Smooth muscle cell (in vitro differentiated cells): ENCODE measurements around the gene KIF15. TPM values are rescaled to one million over a fixed set of nuclear protein-coding genes. Genes with fewer than 3 reads are reported as not detected.

ENCODE experiments used
- DNase-seq: peaks from one replicate; lab custom pipeline; 2025; ENCODE audit not compliant: unreplicated experiment; lab: John Stamatoyannopoulos, UW
- H2AFZ ChIP-seq: fragments of 200-600 bp; sonication (generic); 2 replicates; pipeline ENCODE4 v1.6.0; 2016; ENCODE audit warnings: antibody characterized with exemption, low read depth, mild to moderate bottlenecking
- H3F3A ChIP-seq: fragments of 200-600 bp; sonication (generic); 2 replicates; pipeline ENCODE4 v1.6.0; 2017; ENCODE audit warnings: antibody characterized with exemption, low read depth
- H3K27ac ChIP-seq: fragments of 200-600 bp; sonication (generic); 2 replicates; pipeline ENCODE4 v1.5.1; 2016; ENCODE audit warnings: low read depth, mild to moderate bottlenecking
- H3K27me3 ChIP-seq: fragments of 200-600 bp; sonication (generic); 2 replicates; pipeline ENCODE4 v1.6.1; 2016; ENCODE audit warnings: low read depth, mild to moderate bottlenecking
- H3K36me3 ChIP-seq: fragments of 200-600 bp; sonication (generic); 2 replicates; pipeline ENCODE4 v1.5.1; 2016; ENCODE audit warnings: low read depth
- H3K4me1 ChIP-seq: fragments of 200-600 bp; sonication (generic); 2 replicates; pipeline ENCODE4 v1.5.1; 2016; ENCODE audit warnings: low read depth
- H3K4me2 ChIP-seq: fragments of 200-600 bp; sonication (generic); 2 replicates; pipeline ENCODE4 v1.6.0; 2016; ENCODE audit warnings: mild to moderate bottlenecking
- H3K4me3 ChIP-seq: fragments of 200-600 bp; sonication (generic); 2 replicates; pipeline ENCODE4 v1.5.1; 2016; ENCODE audit warnings: mild to moderate bottlenecking
- H3K79me2 ChIP-seq: fragments of 200-600 bp; sonication (generic); 2 replicates; pipeline ENCODE4 v1.6.0; 2016; ENCODE audit warnings: low read depth, mild to moderate bottlenecking
- H3K9ac ChIP-seq: fragments of 200-600 bp; sonication (generic); 2 replicates; pipeline ENCODE4 v1.6.0; 2016; ENCODE audit warnings: low read depth
- H3K9me3 ChIP-seq: fragments of 200-600 bp; sonication (generic); replicated peaks from 2 replicates; pipeline ENCODE4 v1.5.1; 2016; ENCODE audit warnings: low read depth
- H4K20me1 ChIP-seq: fragments of 200-600 bp; sonication (generic); 2 replicates; pipeline ENCODE4 v1.6.0; 2016; ENCODE audit warnings: low read depth
- WGBS: methylation state at CpG from one replicate; pipeline ENCODE4 v1.1.7; 2016; ENCODE audit warnings: low lambda C conversion rate; 5-methylcytosine and 5-hydroxymethylcytosine counted together
- polyA plus RNA-seq: library from polyadenylated mRNA; unstranded; fragments of >200 nt; fragmentation: Nextera tagmentation; extraction: Ambion mirVana; gene quantifications from 2 replicates; pipeline ENCODE4 v1.2.1, GENCODE V29; 2016
- total RNA-seq: library from RNA; depleted of rRNA; stranded (reverse); fragments of >200 nt; gene quantifications from 2 replicates; pipeline ENCODE4 v1.2.3, GENCODE V29; 2014
- TF ChIP-seq, protein P1 (sequence below): fragments of 200-600 bp; sonication (generic); IDR thresholded peaks from 2 replicates; pipeline ENCODE4 v1.5.1; 2017; ENCODE audit warnings: borderline replicate concordance, mild to moderate bottlenecking, antibody characterized with exemption; ENCODE audit not compliant: insufficient read depth, poor library complexity, severe bottlenecking

The KIF15 gene
- total and polyA plus RNA-seq, 2 experiments from 2014 or later = 2.8 to 6.2 TPM

DNA sequence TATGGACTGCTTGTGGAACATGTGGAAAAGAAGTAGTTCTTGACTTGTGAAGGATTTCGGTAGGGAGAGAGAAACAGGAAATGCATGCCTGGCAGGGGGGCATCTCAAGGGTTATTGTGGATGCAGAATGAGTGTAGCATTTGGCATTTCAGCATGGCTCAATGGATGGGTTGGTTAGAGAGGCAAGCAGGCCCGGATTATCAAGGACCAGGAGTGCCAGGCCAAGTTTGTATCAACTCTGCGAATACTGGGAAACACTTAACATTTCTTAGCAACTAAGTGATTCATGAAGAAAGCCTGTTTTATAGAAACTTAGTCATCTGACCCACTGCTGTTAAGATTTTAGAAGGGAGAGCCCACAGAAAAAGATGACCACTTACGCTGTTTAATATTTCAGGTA, 33.6 kb downstream of the KIF15 start:
- no peaks in the 10 kb centered on the region for H3K9me3 ChIP-seq
- no peak overlapping the region for H3K4me3 ChIP-seq
- no peaks in the 10 kb centered on the region for H4K20me1 ChIP-seq
- DNase-seq = no peak
- no peaks in the 10 kb centered on the region for H3K27me3 ChIP-seq
- no peak overlapping the region for H3K4me2 ChIP-seq
- no peak overlapping the region for H2AFZ ChIP-seq
- H3K79me2 ChIP-seq = no peaks in the 10 kb centered on the region
- TF ChIP-seq, protein P1, sequence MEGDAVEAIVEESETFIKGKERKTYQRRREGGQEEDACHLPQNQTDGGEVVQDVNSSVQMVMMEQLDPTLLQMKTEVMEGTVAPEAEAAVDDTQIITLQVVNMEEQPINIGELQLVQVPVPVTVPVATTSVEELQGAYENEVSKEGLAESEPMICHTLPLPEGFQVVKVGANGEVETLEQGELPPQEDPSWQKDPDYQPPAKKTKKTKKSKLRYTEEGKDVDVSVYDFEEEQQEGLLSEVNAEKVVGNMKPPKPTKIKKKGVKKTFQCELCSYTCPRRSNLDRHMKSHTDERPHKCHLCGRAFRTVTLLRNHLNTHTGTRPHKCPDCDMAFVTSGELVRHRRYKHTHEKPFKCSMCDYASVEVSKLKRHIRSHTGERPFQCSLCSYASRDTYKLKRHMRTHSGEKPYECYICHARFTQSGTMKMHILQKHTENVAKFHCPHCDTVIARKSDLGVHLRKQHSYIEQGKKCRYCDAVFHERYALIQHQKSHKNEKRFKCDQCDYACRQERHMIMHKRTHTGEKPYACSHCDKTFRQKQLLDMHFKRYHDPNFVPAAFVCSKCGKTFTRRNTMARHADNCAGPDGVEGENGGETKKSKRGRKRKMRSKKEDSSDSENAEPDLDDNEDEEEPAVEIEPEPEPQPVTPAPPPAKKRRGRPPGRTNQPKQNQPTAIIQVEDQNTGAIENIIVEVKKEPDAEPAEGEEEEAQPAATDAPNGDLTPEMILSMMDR = no peak
- 96% methylated on average over 4 of the region's 4 CpGs for WGBS
- no peaks in the 10 kb centered on the region for H3K36me3 ChIP-seq
- H3K4me1 ChIP-seq = no peaks in the 10 kb centered on the region
- no peak overlapping the region for H3K9ac ChIP-seq
- no peaks in the 10 kb centered on the region for H3F3A ChIP-seq
- H3K27ac ChIP-seq = no peak overlapping the region

DNA sequence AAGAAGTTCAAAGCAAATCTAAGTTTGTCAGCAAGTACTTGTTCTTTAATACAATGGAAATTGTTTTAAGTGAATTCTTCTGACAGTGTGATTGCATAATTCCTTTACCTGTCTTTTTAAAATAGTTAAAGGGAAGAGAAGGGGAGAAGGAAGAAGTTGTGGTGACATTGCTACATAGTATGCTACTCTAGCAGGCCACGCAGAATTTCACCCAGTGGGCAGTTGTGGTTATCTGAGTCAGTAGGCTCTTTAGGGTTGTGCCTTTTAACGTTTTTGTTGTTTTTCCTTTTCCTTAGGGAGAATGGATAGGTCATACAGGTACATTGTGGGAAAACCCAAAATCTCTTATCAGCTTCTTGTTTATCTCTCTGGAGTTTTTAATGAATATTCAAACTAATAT, 40.4 kb downstream of the KIF15 start:
- 85% methylated on average over 2 of the region's 2 CpGs for WGBS
- no peak overlapping the region for H3K9ac ChIP-seq
- H3K79me2 ChIP-seq = no peaks in the 10 kb centered on the region
- H3K9me3 ChIP-seq = no peaks in the 10 kb centered on the region
- H3K4me3 ChIP-seq = no peak overlapping the region
- H3K27ac ChIP-seq = no peak overlapping the region
- no peak for DNase-seq
- H3K4me1 ChIP-seq = no peaks in the 10 kb centered on the region
- no peaks in the 10 kb centered on the region for H4K20me1 ChIP-seq
- H3K36me3 ChIP-seq = no peaks in the 10 kb centered on the region
- H3K27me3 ChIP-seq = no peaks in the 10 kb centered on the region
- H3K4me2 ChIP-seq = no peak overlapping the region
- no peak overlapping the region for H2AFZ ChIP-seq
- H3F3A ChIP-seq = no peaks in the 10 kb centered on the region
- TF ChIP-seq, protein P1 = no peak

DNA sequence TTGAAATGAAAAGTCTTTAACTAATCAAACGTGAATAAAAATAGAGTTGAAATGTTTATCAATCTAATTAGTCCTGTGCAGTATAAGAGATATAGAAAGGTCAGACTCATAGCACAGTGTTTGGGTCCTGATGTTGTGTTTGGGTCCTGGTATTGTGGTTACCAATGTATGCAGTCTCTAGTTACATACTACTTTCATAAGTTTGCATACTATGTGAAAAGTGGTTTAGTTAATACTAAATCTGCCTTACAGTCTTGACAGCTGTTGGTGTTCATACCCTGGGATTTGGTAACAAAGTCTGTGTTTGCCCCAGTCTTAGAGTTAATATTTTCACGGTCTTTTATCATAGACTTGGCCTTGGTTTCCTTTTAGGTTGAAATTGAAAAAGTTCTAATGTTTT, 41.7 kb downstream of the KIF15 start:
- H3K4me2 ChIP-seq = no peak overlapping the region
- DNase-seq = no peak
- H3K27me3 ChIP-seq = no peaks in the 10 kb centered on the region
- TF ChIP-seq, protein P1 = no peak
- no peaks in the 10 kb centered on the region for H3K36me3 ChIP-seq
- H3F3A ChIP-seq = no peaks in the 10 kb centered on the region
- no peaks in the 10 kb centered on the region for H3K9me3 ChIP-seq
- H3K4me3 ChIP-seq = no peak overlapping the region
- H3K79me2 ChIP-seq = no peaks in the 10 kb centered on the region
- no peaks in the 10 kb centered on the region for H4K20me1 ChIP-seq
- 94% methylated on average over 2 of the region's 2 CpGs for WGBS
- no peaks in the 10 kb centered on the region for H3K4me1 ChIP-seq
- H3K9ac ChIP-seq = no peak overlapping the region
- no peak overlapping the region for H3K27ac ChIP-seq
- H2AFZ ChIP-seq = no peak overlapping the region

DNA sequence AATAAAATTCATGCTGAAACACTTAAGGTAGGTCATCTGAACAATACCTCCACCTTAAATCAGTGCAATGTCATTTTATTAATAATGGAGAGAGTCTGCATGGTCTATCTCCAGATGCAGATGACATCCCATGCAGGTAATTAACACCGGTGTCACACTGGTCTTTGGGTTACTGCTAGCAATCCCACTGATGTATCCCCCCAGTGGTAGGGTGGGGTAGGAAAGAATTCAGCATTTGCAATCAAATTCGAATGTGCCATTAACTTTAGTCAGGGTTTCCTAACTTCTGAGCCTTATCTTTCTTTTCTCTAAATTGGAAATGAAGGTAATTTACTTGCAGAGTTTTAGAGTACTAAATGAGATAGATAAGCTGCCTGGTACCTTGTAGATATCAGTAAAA, 44.4 kb downstream of the KIF15 start:
- no peak for DNase-seq
- no peaks in the 10 kb centered on the region for H3K27me3 ChIP-seq
- 96% methylated on average over 2 of the region's 2 CpGs for WGBS
- H3K4me3 ChIP-seq = no peak overlapping the region
- H4K20me1 ChIP-seq = no peaks in the 10 kb centered on the region
- no peak overlapping the region for H2AFZ ChIP-seq
- H3K27ac ChIP-seq = no peak overlapping the region
- H3K4me1 ChIP-seq = no peaks in the 10 kb centered on the region
- no peaks in the 10 kb centered on the region for H3K36me3 ChIP-seq
- no peak overlapping the region for H3K9ac ChIP-seq
- H3F3A ChIP-seq = no peaks in the 10 kb centered on the region
- no peaks in the 10 kb centered on the region for H3K79me2 ChIP-seq
- no peak overlapping the region for H3K4me2 ChIP-seq
- TF ChIP-seq, protein P1 = no peak
- H3K9me3 ChIP-seq = no peaks in the 10 kb centered on the region
